IMR-90 (cell line): ENCODE measurements around the gene DIAPH1. TPM values are rescaled to one million over a fixed set of nuclear protein-coding genes. Genes with fewer than 3 reads are reported as not detected.

Source experiments
- ATAC-seq: fragments of 200-7000 bp; cut with Tn5 transposase; 2 replicates; pipeline ENCODE4 v1.9.1; 2020; ENCODE audit warnings: low read depth, mild to moderate bottlenecking, moderate library complexity
- BruUV-seq: library from RNA; stranded (reverse); fragments of 400-500 nt; replicated peaks from 2 replicates; lab custom pipeline; 2021; lab: Mats Ljungman, UMichigan
- CTCF ChIA-PET: fragments of 300-600 bp; formaldehyde crosslinking; extraction: SDS; loops from one replicate; lab custom pipeline; 2021; ENCODE audit warnings: antibody characterized with exemption; lab: Yijun Ruan, JAX
- POLR2A ChIA-PET: fragments of 300-600 bp; sonication (Branson Sonifier 250); formaldehyde crosslinking; loops from one replicate; lab custom pipeline; 2022; ENCODE audit warnings: antibody characterized with exemption; ENCODE audit not compliant: unreplicated experiment; lab: Charles Lee
- DNase-seq: peaks from one replicate; pipeline ENCODE4 v3.0.0; 2013
- H2AFZ ChIP-seq: replicated peaks from 2 replicates; pipeline ENCODE3; 2013; ENCODE audit warnings: low read length, mild to moderate bottlenecking; ENCODE audit not compliant: poor library complexity
- H2AK5ac ChIP-seq: 2 replicates; pipeline ENCODE4 v1.6.1; 2013; ENCODE audit warnings: low read depth, low read length, inconsistent platforms
- H2AK9ac ChIP-seq: replicated peaks from 2 replicates; pipeline ENCODE3; 2013; ENCODE audit warnings: mild to moderate bottlenecking, low read depth, low read length, moderate library complexity; ENCODE audit not compliant: poor library complexity
- H2BK120ac ChIP-seq: 2 replicates; pipeline ENCODE4 v1.6.1; 2013; ENCODE audit warnings: low read depth, low read length, inconsistent platforms
- H2BK15ac ChIP-seq: 3 replicates; pipeline ENCODE4 v1.6.1; 2013; ENCODE audit warnings: low read depth, low read length, inconsistent platforms
- H2BK20ac ChIP-seq: 2 replicates; pipeline ENCODE4 v1.6.1; 2013; ENCODE audit warnings: low read depth, mild to moderate bottlenecking, inconsistent platforms, low read length, moderate library complexity
- H2BK5ac ChIP-seq: 2 replicates; pipeline ENCODE4 v1.6.1; 2013; ENCODE audit warnings: mild to moderate bottlenecking, low read depth, low read length, inconsistent platforms; ENCODE audit not compliant: poor library complexity, severe bottlenecking
- H3K14ac ChIP-seq: replicated peaks from 2 replicates; pipeline ENCODE4 v1.6.1; 2013; ENCODE audit warnings: low read depth, low read length, inconsistent platforms
- H3K18ac ChIP-seq: 2 replicates; pipeline ENCODE4 v1.6.1; 2013; ENCODE audit warnings: low read depth, low read length, control low read depth
- H3K23ac ChIP-seq: 2 replicates; pipeline ENCODE4 v1.6.1; 2013; ENCODE audit warnings: low read depth, low read length, inconsistent platforms
- H3K27ac ChIP-seq: 2 replicates; pipeline ENCODE4 v1.5.1; 2013; ENCODE audit warnings: mild to moderate bottlenecking, control low read depth, low read length; ENCODE audit not compliant: insufficient read depth
- H3K27me3 ChIP-seq: 2 replicates; pipeline ENCODE4 v1.6.1; 2013; ENCODE audit warnings: low read length; ENCODE audit not compliant: control insufficient read depth, insufficient read depth
- H3K36me3 ChIP-seq: 2 replicates; pipeline ENCODE4 v1.6.1; 2013; ENCODE audit warnings: low read length, mixed read lengths; ENCODE audit not compliant: control insufficient read depth, insufficient read depth
- H3K4ac ChIP-seq: 2 replicates; pipeline ENCODE4 v1.6.1; 2013; ENCODE audit warnings: low read depth, low read length, inconsistent platforms
- H3K4me1 ChIP-seq: 2 replicates; pipeline ENCODE4 v1.6.1; 2013; ENCODE audit warnings: low read length, mixed read lengths; ENCODE audit not compliant: control insufficient read depth, insufficient read depth
- H3K4me2 ChIP-seq: 2 replicates; pipeline ENCODE4 v1.6.1; 2013; ENCODE audit warnings: low read depth, mild to moderate bottlenecking, control low read depth, low read length, moderate library complexity
- H3K4me3 ChIP-seq: 2 replicates; pipeline ENCODE4 v1.5.1; 2013; ENCODE audit warnings: low read depth, mild to moderate bottlenecking, control low read depth, low read length, moderate library complexity; ENCODE audit not compliant: insufficient read depth
- H3K56ac ChIP-seq: 2 replicates; pipeline ENCODE4 v1.6.1; 2013; ENCODE audit warnings: low read length, inconsistent platforms; ENCODE audit not compliant: insufficient read depth; ENCODE audit errors: extremely low read depth
- H3K79me1 ChIP-seq, 2 experiments: 2 replicates each; pipeline ENCODE4 v1.6.1; 2013; ENCODE audit warnings: low read length in 2 of 2, inconsistent platforms in 1 of 2, low read depth in 1 of 2
- H3K9ac ChIP-seq: 2 replicates; pipeline ENCODE4 v1.6.1; 2013; ENCODE audit warnings: low read depth, low read length, control low read depth
- H3K9me1 ChIP-seq: 2 replicates; pipeline ENCODE4 v1.6.1; 2013; ENCODE audit warnings: low read length, inconsistent platforms; ENCODE audit not compliant: insufficient read depth
- H3K9me3 ChIP-seq: 2 replicates; pipeline ENCODE4 v1.6.1; 2013; ENCODE audit warnings: low read length; ENCODE audit not compliant: control insufficient read depth, insufficient read depth
- H4K20me1 ChIP-seq: 2 replicates; pipeline ENCODE4 v1.6.1; 2013; ENCODE audit warnings: low read length, inconsistent platforms; ENCODE audit not compliant: insufficient read depth
- H4K5ac ChIP-seq: 2 replicates; pipeline ENCODE4 v1.6.1; 2013; ENCODE audit warnings: mild to moderate bottlenecking, low read depth, low read length, control low read depth
- H4K8ac ChIP-seq, 2 experiments: 2 replicates each; pipeline ENCODE4 v1.6.1; 2013; ENCODE audit warnings: low read depth in 2 of 2, low read length in 2 of 2, control low read depth in 1 of 2, inconsistent platforms in 1 of 2
- H4K91ac ChIP-seq: 2 replicates; pipeline ENCODE4 v1.6.1; 2013; ENCODE audit warnings: low read depth, low read length, inconsistent platforms; ENCODE audit not compliant: insufficient read depth
- CEBPB ChIP-seq: IDR thresholded peaks from 2 replicates; pipeline ENCODE4 v1.6.1; 2012; ENCODE audit warnings: low read depth, low read length, improper control_type of control experiment
- CHD1 ChIP-seq: IDR thresholded peaks from 2 replicates; pipeline ENCODE4 v1.6.1; 2012; ENCODE audit warnings: low read depth, low read length, improper control_type of control experiment
- FOS ChIP-seq: fragments of 150-350 bp; IDR thresholded peaks from 2 replicates; pipeline ENCODE4 v1.6.1; 2016; ENCODE audit warnings: low read depth, low read length
- MAFK ChIP-seq: IDR thresholded peaks from 2 replicates; pipeline ENCODE4 v1.6.1; 2012; ENCODE audit warnings: low read depth, low read length, improper control_type of control experiment
- MAZ ChIP-seq: IDR thresholded peaks from 2 replicates; pipeline ENCODE4 v1.6.1; 2012; ENCODE audit warnings: low read depth, mild to moderate bottlenecking, low read length, improper control_type of control experiment, moderate library complexity, borderline replicate concordance
- NFE2L2 ChIP-seq: fragments of 150-350 bp; IDR thresholded peaks from 2 replicates; pipeline ENCODE4 v1.6.1; 2016; ENCODE audit warnings: low read depth, mild to moderate bottlenecking, low read length
- POLR2A ChIP-seq: IDR thresholded peaks from 2 replicates; pipeline ENCODE4 v1.6.1; 2012; ENCODE audit warnings: mild to moderate bottlenecking, low read depth, low read length
- RAD21 ChIP-seq: IDR thresholded peaks from 2 replicates; pipeline ENCODE4 v1.6.1; 2012; ENCODE audit warnings: low read length, improper control_type of control experiment
- SMC3 ChIP-seq: fragments of 150-350 bp; IDR thresholded peaks from 2 replicates; pipeline ENCODE4 v1.6.1; 2016; ENCODE audit warnings: low read depth, mild to moderate bottlenecking, antibody characterized with exemption, low read length, moderate library complexity
- WGBS, 2 experiments: methylation state at CpG; one replicate each; pipeline versions ENCODE4 v1.1.5 to v1.1.7; 2013; ENCODE audit warnings: missing lambda C conversion rate in 2 of 2; ENCODE audit not compliant: insufficient read length in 1 of 2; ENCODE audit errors: extremely low coverage in 2 of 2; 5-methylcytosine and 5-hydroxymethylcytosine counted together
- dilution Hi-C: fragments of 300-500 bp; cut with HindIII; formaldehyde crosslinking; loops from one replicate; pipeline ENCODE4 v1.14.3; 2018; ENCODE audit warnings: low sequenced_read_pairs; ENCODE audit not compliant: unreplicated experiment
- in situ Hi-C: fragments of 300-500 bp; cut with MboI; formaldehyde crosslinking; loops from 3 replicates; pipeline ENCODE4 v1.14.3; 2019; ENCODE audit warnings: low sequenced_read_pairs, inconsistent platforms, mixed read lengths
- intact Hi-C: fragments of 100-400 bp; cut with micrococcal nuclease; formaldehyde crosslinking; loops from 2 replicates; pipeline ENCODE4 v1.10.0; 2022
- polyA plus RNA-seq, 3 experiments: library from polyadenylated mRNA; depleted of rRNA; stranded (reverse); fragments of >200 nt; gene quantifications; 2 replicates each; pipeline ENCODE4 v1.2.3, GENCODE V29; 2012; ENCODE audit warnings: low replicate concordance in 1 of 3
- total RNA-seq: library from RNA; depleted of rRNA; stranded (reverse); fragments of >200 nt; gene quantifications from 2 replicates; pipeline ENCODE4 v1.2.3, GENCODE V29; 2012
- TF ChIP-seq, protein P1 (sequence below): fragments of 150-350 bp; IDR thresholded peaks from 2 replicates; pipeline ENCODE4 v1.6.1; 2016; ENCODE audit warnings: low read depth, mild to moderate bottlenecking, low read length, moderate library complexity, borderline replicate concordance

DIAPH1 gene
- total and polyA plus RNA-seq, 2 of the 4 experiments (the other 2 are of a cell fraction): 12.0 to 37.4 TPM

- POLR2A ChIA-PET: no interaction called here
- Histone ChIP-seq H2BK120ac (no peak overlapping the region), H3K9ac (peak overlapping the region; percentile 97), H3K9me1 (peaks cover 28% of the 10 kb centered on the region), H3K56ac (no peak overlapping the region), H3K4me1 (peaks cover 12% of the 10 kb centered on the region), H3K4me3 (peak overlapping the region; percentile 97), H3K23ac (peak overlapping the region; percentile 95), H3K27me3 (no peaks in the 10 kb centered on the region), H3K14ac (peak overlapping the region; percentile 65; the same call in 1 of the 2 replicates), H2BK20ac (no peak overlapping the region), H4K5ac (no peak overlapping the region), H4K8ac (no peak overlapping the region), H3K4ac (0 out of 2 replicates have a peak overlapping the region, but pooled peaks have one; percentile 75), H3K36me3 (peaks cover 8% of the 10 kb centered on the region), H2AFZ (no peak overlapping the region), H3K18ac (no peak overlapping the region), H2BK5ac (no peak overlapping the region), H3K4me2 (peak overlapping the region; percentile 100), H2AK5ac (no peak overlapping the region), H3K9me3 (no peaks in the 10 kb centered on the region), H3K79me1 (peaks cover 30 to 47% of the 10 kb centered on the region in 2 experiments), H2BK15ac (no peak overlapping the region), H4K91ac (no peak overlapping the region), H4K20me1 (peaks cover 27% of the 10 kb centered on the region), H3K27ac (no peak overlapping the region), H2AK9ac (peak overlapping the region; percentile 89)
- DNase-seq: no peak
- intact Hi-C loops (loop anchor here (2.0 kb wide), 1 partner anchor 43 kb away; no protein-coding TSS in a partner anchor), in situ Hi-C loops (no loop called here), dilution Hi-C loops (no loop called here)
- no TSS peak for BruUV-seq
- no peak for ATAC-seq
- WGBS, 2 experiments: no CpG with 5 or more reads among the region's 7 CpGs
- TF ChIP-seq POLR2A (no peak), CHD1 (no peak), NFE2L2 (no peak), MAZ (no peak), MAFK (no peak), SMC3 (no peak), FOS (no peak), RAD21 (no peak), CEBPB (no peak)
- TF ChIP-seq, protein P1, sequence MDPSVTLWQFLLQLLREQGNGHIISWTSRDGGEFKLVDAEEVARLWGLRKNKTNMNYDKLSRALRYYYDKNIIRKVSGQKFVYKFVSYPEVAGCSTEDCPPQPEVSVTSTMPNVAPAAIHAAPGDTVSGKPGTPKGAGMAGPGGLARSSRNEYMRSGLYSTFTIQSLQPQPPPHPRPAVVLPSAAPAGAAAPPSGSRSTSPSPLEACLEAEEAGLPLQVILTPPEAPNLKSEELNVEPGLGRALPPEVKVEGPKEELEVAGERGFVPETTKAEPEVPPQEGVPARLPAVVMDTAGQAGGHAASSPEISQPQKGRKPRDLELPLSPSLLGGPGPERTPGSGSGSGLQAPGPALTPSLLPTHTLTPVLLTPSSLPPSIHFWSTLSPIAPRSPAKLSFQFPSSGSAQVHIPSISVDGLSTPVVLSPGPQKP: no peak
- CTCF ChIA-PET: interaction anchor here (2.8 kb wide), 2 partner anchors 16 to 43 kb away, joined by 13 to 17 read pairs; partner anchors contain the start of gene DIAPH1
Measured at GRCh38 chr5:141635646-141636045, 16.8 kb upstream of the DIAPH1 start.
